Measurements from ENCODE around the gene ZBTB12. TPM values are rescaled to one million over a fixed set of nuclear protein-coding genes. Genes with fewer than 3 reads are reported as not detected.

Gene ZBTB12
- total and polyA plus RNA-seq, 9 of the 15 experiments (the other 6 are each of a cell fraction or from before 2014, with no cell fraction given) = 0.03 to 12.4 (median 5.8) TPM; not detected in 1

- TF ChIP-seq ZBTB11 (CRISPR knock-in tag; IDR thresholded peaks at IDR 0.05) = peak in 1 of 3 experiments; percentile 15; a peak in 1 of 6 replicates
- no peak for TF ChIP-seq ZNF3 (CRISPR knock-in tag; IDR thresholded peaks at IDR 0.05)
- TF ChIP-seq ELK3 (CRISPR knock-in tag; IDR thresholded peaks at IDR 0.05) = no peak
- no peak for TF ChIP-seq IRF2 (CRISPR knock-in tag; IDR thresholded peaks at IDR 0.05)
- TF ChIP-seq MBD2 (IDR thresholded peaks at IDR 0.05; ENCODE audit: borderline replicate concordance, low read depth) = no peak
- 0 out of 2 replicates have a peak, but pooled peaks have one; percentile 19 for TF ChIP-seq ZFP91 (CRISPR knock-in tag; IDR thresholded peaks at IDR 0.05)
- no peak for TF ChIP-seq BRF2 (IDR thresholded peaks at IDR 0.05; ENCODE audit: borderline replicate concordance, insufficient read depth, insufficient read length)
- TF ChIP-seq CBX3 (IDR thresholded peaks at IDR 0.05; ENCODE audit: borderline replicate concordance in 1 of 2, low read length in 2 of 2) = peak in 1 of 2 experiments; percentile 18; a peak in 1 of 3 replicates
- no peak for TF ChIP-seq SMARCB1 (IDR thresholded peaks at IDR 0.05; ENCODE audit: insufficient read length, low read depth)
- no peak for TF ChIP-seq TGIF2 (CRISPR knock-in tag; IDR thresholded peaks at IDR 0.05)
- TF ChIP-seq SMARCA4 (IDR thresholded peaks at IDR 0.05) = 0 out of 2 replicates have a peak, but pooled peaks have one; percentile 13
- TF ChIP-seq NR4A1 (CRISPR knock-in tag; IDR thresholded peaks at IDR 0.05) = peak; percentile 52; the same call in 1 of the 2 replicates
- TF ChIP-seq NR4A1 (tag; IDR thresholded peaks at IDR 0.05) = no peak
- TF ChIP-seq PHF21A (IDR thresholded peaks at IDR 0.05; ENCODE audit: borderline replicate concordance, low read depth) = no peak
- no peak for TF ChIP-seq SMAD3 (CRISPR knock-in tag; conservative IDR thresholded peaks at IDR 0.05)
- no peak for TF ChIP-seq NEUROD1 (IDR thresholded peaks at IDR 0.05; ENCODE audit: borderline replicate concordance, low read depth, low read length, partially characterized antibody)
- TF ChIP-seq ZNF253 (CRISPR knock-in tag; conservative IDR thresholded peaks at IDR 0.05) = no peak
- no peak for TF ChIP-seq ZNF655 (CRISPR knock-in tag; IDR thresholded peaks at IDR 0.05)
Observed at GRCh38 chr6:31900917-31901414, 920 bp downstream of the ZBTB12 start (continued).
